ENCODE data around the gene FASN. TPM values are rescaled to one million over a fixed set of nuclear protein-coding genes. Genes with fewer than 3 reads are reported as not detected.

FASN gene
- total RNA-seq (2021): 420 and 433 TPM in 2 replicates
- long read RNA-seq, transcript FASN-205 (2 exons, 857 nt): minor isoform, 6 of 154 reads
- long read RNA-seq, transcript FASN-202 (4 exons, 951 nt): major isoform, 14 of 154 reads
- long read RNA-seq, partial matches to known transcripts: 117 of 154 reads
- long read RNA-seq, other reads (novel, unspliced or antisense): 17 of 154 reads

GRCh38 chr17:82098169-82098938, at the start of gene FASN:
FASN (minus strand) TSS chr17:82098236; CDS start chr17:82096445, 1,791 bp downstream.
- WGBS (ENCODE audit: extremely low coverage, insufficient read length, low lambda C conversion rate): no CpG with 5 or more reads among the region's 124 CpGs
- H3K14ac ChIP-seq (ENCODE audit: insufficient read depth, low read length): peak within 1 kb of the TSS; percentile 97
- peak within 1 kb of the TSS; percentile 61 for H3K4ac ChIP-seq (ENCODE audit: low read depth, low read length)
- no peak within 1 kb of the TSS for H4K8ac ChIP-seq (replicated peaks; ENCODE audit: insufficient read length, low read depth, low read length)
- H3T11ph ChIP-seq (ENCODE audit: low read length): no peak within 1 kb of the TSS
- H3K4me1 ChIP-seq (ENCODE audit: insufficient read depth, low read length): no peaks in the 10 kb centered on the region
- H3K23ac ChIP-seq (ENCODE audit: insufficient read length, low read depth, low read length): no peak within 1 kb of the TSS
- H4K20me1 ChIP-seq (ENCODE audit: control insufficient read depth, insufficient read depth, insufficient read length): no peaks in the 10 kb centered on the region
- peak; percentile 55 for TF ChIP-seq CTCF (conservative IDR thresholded peaks at IDR 0.05)
- peak within 1 kb of the TSS; percentile 73 for H3K4me2 ChIP-seq (ENCODE audit: insufficient read depth, insufficient read length, low read length)
- no peak within 1 kb of the TSS for H2BK15ac ChIP-seq (ENCODE audit: low read depth, low read length)
- no peak within 1 kb of the TSS for H3K56ac ChIP-seq (ENCODE audit: insufficient read length, low read depth, low read length)
- peaks cover 7% of the 10 kb centered on the region for H3K79me1 ChIP-seq (ENCODE audit: insufficient read depth, low read depth, low read length, poor library complexity, severe bottlenecking)
- no peaks in the 10 kb centered on the region for H3K9me3 ChIP-seq (ENCODE audit: control insufficient read depth, low read depth, low read length)
- H4K91ac ChIP-seq (ENCODE audit: insufficient read length, low read depth, low read length): peak within 1 kb of the TSS; percentile 90
- no peaks in the 10 kb centered on the region for H3K27me3 ChIP-seq (ENCODE audit: insufficient read depth, low read length)
- H3K18ac ChIP-seq (ENCODE audit: insufficient read length, low read depth, low read length): peak within 1 kb of the TSS; percentile 94
- Mint-ChIP-seq H3K27me3 (ENCODE audit: low read depth) (no peaks in the 10 kb centered on the region), H3K4me3 (peak within 1 kb of the TSS; percentile 74 to 82), H3K27ac (no peak within 1 kb of the TSS), H3K4me1 (peaks cover 24 to 49% of the 10 kb centered on the region in 2 experiments), H3K36me3 (ENCODE audit: insufficient read depth in 1 of 3, low read depth in 3 of 3) (peaks cover 5 to 26% (median 25%) of the 10 kb centered on the region in 3 experiments; a peak in 6 of 7 replicates), H3K9me3 (no peaks in the 10 kb centered on the region)
- H2BK20ac ChIP-seq (ENCODE audit: low read depth, low read length, poor library complexity, severe bottlenecking): no peak within 1 kb of the TSS
- no peak within 1 kb of the TSS for H2BK5ac ChIP-seq (ENCODE audit: insufficient read length, low read length)
- peak within 1 kb of the TSS; percentile 94 for H2BK120ac ChIP-seq (ENCODE audit: low read depth, low read length, poor library complexity, severe bottlenecking)
- peaks cover 20% of the 10 kb centered on the region; the same call in 1 of the 2 replicates for H3K79me2 ChIP-seq (ENCODE audit: insufficient read depth, low read length)
- no peak within 1 kb of the TSS for H2BK12ac ChIP-seq (ENCODE audit: insufficient read length, low read depth, low read length)
- H3K27ac ChIP-seq (ENCODE audit: insufficient read length, low read depth, low read length): no peak within 1 kb of the TSS
- H2AK5ac ChIP-seq (ENCODE audit: insufficient read length, low read length): no peak within 1 kb of the TSS
- peak within 1 kb of the TSS; percentile 64 for H3K9ac ChIP-seq (ENCODE audit: extremely low read depth, insufficient read length, low read length)
- no peak within 1 kb of the TSS for H4K5ac ChIP-seq (ENCODE audit: insufficient read length, low read depth, low read length)
- H2AFZ ChIP-seq (ENCODE audit: low read length): no peak within 1 kb of the TSS
- peak; percentile 97 for DNase-seq
- peaks cover 14% of the 10 kb centered on the region for H3K23me2 ChIP-seq (ENCODE audit: insufficient read length, low read depth, low read length, poor library complexity, severe bottlenecking)

Data from H9 (cell line).